Breast epithelium (tissue), 3 donors: ENCODE data around the gene SLC15A2.

Source experiments
- CTCF ChIP-seq, 3 donors: fragments of 450-650 bp; IDR thresholded peaks; one replicate each; pipeline ENCODE4 v1.5.1; 2016 to 2017; ENCODE audit warnings: antibody characterized with exemption in 3 of 3, mild to moderate bottlenecking in 3 of 3, moderate library complexity in 3 of 3
- POLR2A ChIP-seq: fragments of 450-650 bp; IDR thresholded peaks from one replicate; pipeline ENCODE4 v1.6.1; 2016; ENCODE audit warnings: antibody characterized with exemption, mild to moderate bottlenecking, moderate library complexity
- POLR2AphosphoS5 ChIP-seq, 3 donors: sonication (generic); formaldehyde crosslinking; IDR thresholded peaks; one replicate each; pipeline ENCODE4 v1.6.1; 2017; ENCODE audit warnings: antibody characterized with exemption in 3 of 3

DNA sequence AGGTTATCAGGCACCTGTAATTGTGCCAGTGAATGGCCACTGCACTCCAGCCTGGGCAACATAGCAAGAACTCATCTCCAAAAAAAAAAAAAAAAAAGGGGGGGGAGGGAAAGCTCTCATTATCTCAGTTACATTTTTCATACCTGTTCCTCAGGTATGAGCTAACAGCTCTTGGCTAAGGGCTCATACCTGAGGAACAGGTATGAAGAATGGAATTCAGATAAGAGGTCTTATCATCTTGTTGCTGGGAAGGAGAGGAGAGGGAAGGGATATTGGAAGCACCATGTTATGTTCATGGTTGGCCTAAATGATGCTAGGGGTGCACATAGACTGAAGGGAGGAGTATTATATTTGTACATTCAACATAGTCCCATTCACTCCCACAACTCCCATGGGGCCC, 2.6 kb downstream of the SLC15A2 start:
- TF ChIP-seq CTCF (IDR thresholded peaks at IDR 0.05), result no peak
- TF ChIP-seq POLR2AphosphoS5 (IDR thresholded peaks at IDR 0.05), result no peak
- TF ChIP-seq POLR2A, result no peak
